Heart left ventricle (tissue), 13 donors: Measurements from ENCODE around the gene SLC6A17.

ENCODE experiments used
- CTCF ChIP-seq, 12 donors: fragments of 200-600 bp; sonication (generic) in 4 of 12; IDR thresholded peaks; one replicate each; pipeline versions ENCODE4 v1.5.0 to v1.8.0; 2018 to 2022; ENCODE audit warnings: antibody characterized with exemption in 12 of 12, mild to moderate bottlenecking in 5 of 12
- POLR2A ChIP-seq, 2 donors: fragments of 450-650 bp; IDR thresholded peaks; one replicate each; pipeline ENCODE4 v1.6.1; 2017; ENCODE audit warnings: antibody characterized with exemption in 2 of 2, mild to moderate bottlenecking in 2 of 2, moderate library complexity in 2 of 2
- donor health status: ischemic (EF 13 %, LVEDD 7.1; RV severe dilation, severe dysfunction).
- donor health status: DM: no; HTN: yes; CAD: no.
- donor health status: DM: no; HTN: no; CAD: no.
- donor health status: ischemic (EF 25% LVEDD 6.9; RV normal size, moderate dysfunction).
- donor health status: ischemic (EF 25% LVEDD 5.7; RV mildly dilated, moderate dysfunction).
- donor health status: ischemic (EF 35%, LVEDD 5.7; RV mildly dilated, moderate dysfunction).
- donor health status: nonischemic (EF 11% LVEDD 7.7; RV severe dilation, severe dysfunction).
- donor health status: DM: yes; HTN: yes; CAD: no.
- donor health status: PGD.
- donor health status: ischemic (EF 29% LVEDD 5.4; RV normal size, mild dysfunction).
- donor health status: nonischemic (EF 23%, LVEDD 6.1; RV moderate dilation, normal function).

- TF ChIP-seq POLR2A (IDR thresholded peaks at IDR 0.05) (no peak), CTCF (IDR thresholded peaks at IDR 0.05) (no peak)
Observed at GRCh38 chr1:110223581-110223980, 73.3 kb downstream of the SLC6A17 start.
